ENCODE results near the gene TXNDC17. TPM values are rescaled to one million over a fixed set of nuclear protein-coding genes. Genes with fewer than 3 reads are reported as not detected.
A peak's percentile ranks its signal among the peaks of the same experiment; 100 is the strongest.
"Not testable (repeated sequence)": the region's sequence is repeated elsewhere in the genome, so short reads cannot be mapped to it uniquely, and the experiment has no call there.

TXNDC17 gene
- 232 TPM for polyA plus RNA-seq (2012; ENCODE audit: low read depth, missing spikeins)

GRCh38 chr17:6640536-6641246 lies at the start of gene TXNDC17, which contains the start of gene KIAA0753:
Gene TXNDC17 (plus strand): TSS chr17:6641060. CDS start chr17:6641083, 23 bp downstream.
Gene KIAA0753 (minus strand): TSS chr17:6640711. CDS start chr17:6635103, 5,608 bp downstream.
- DNase-seq (ENCODE audit: insufficient read length, low spot score) (peak; percentile 76), FAIRE-seq (peak; percentile 100)
- TF ChIP-seq PAX5 (IDR thresholded peaks at IDR 0.05; ENCODE audit: insufficient read depth, low read length, severe bottlenecking): no peak
- peak; percentile 99 for TF ChIP-seq TAF1 (IDR thresholded peaks at IDR 0.05; ENCODE audit: low read depth, low read length)
- peak; percentile 87 for TF ChIP-seq POU2F2 (IDR thresholded peaks at IDR 0.05; ENCODE audit: low read depth, low read length)
- peak; percentile 98 for TF ChIP-seq POLR2AphosphoS5 (IDR thresholded peaks at IDR 0.05; ENCODE audit: low read depth, low read length)
- peak; percentile 31; the same call in 1 of the 2 replicates for TF ChIP-seq SPI1 (IDR thresholded peaks at IDR 0.05; ENCODE audit: low read depth, low read length)
- peak; percentile 98 for TF ChIP-seq POLR2A (IDR thresholded peaks at IDR 0.05; ENCODE audit: low read depth, low read length)

GRCh38 chr17:6591599-6592158 lies 49.2 kb upstream of the TXNDC17 start:
- TF ChIP-seq POLR2AphosphoS5 (IDR thresholded peaks at IDR 0.05; ENCODE audit: low read depth, low read length): no peak
- TF ChIP-seq POLR2A (IDR thresholded peaks at IDR 0.05; ENCODE audit: low read depth, low read length): no peak
- no peak for TF ChIP-seq PAX5 (IDR thresholded peaks at IDR 0.05; ENCODE audit: insufficient read depth, low read length, severe bottlenecking)
- TF ChIP-seq SPI1 (IDR thresholded peaks at IDR 0.05; ENCODE audit: low read depth, low read length): no peak
- no peak for TF ChIP-seq TAF1 (IDR thresholded peaks at IDR 0.05; ENCODE audit: low read depth, low read length)
- TF ChIP-seq POU2F2 (IDR thresholded peaks at IDR 0.05; ENCODE audit: low read depth, low read length): no peak
- no peak for DNase-seq (ENCODE audit: insufficient read length, low spot score)
- FAIRE-seq: no peak

- DNase-seq (ENCODE audit: insufficient read length, low spot score): no peak
- no peak for TF ChIP-seq POLR2A (IDR thresholded peaks at IDR 0.05; ENCODE audit: low read depth, low read length)
- TF ChIP-seq TAF1 (IDR thresholded peaks at IDR 0.05; ENCODE audit: low read depth, low read length): no peak
- no peak for TF ChIP-seq PAX5 (IDR thresholded peaks at IDR 0.05; ENCODE audit: insufficient read depth, low read length, severe bottlenecking)
- TF ChIP-seq SPI1 (IDR thresholded peaks at IDR 0.05; ENCODE audit: low read depth, low read length): no peak
- no peak for TF ChIP-seq POU2F2 (IDR thresholded peaks at IDR 0.05; ENCODE audit: low read depth, low read length)
- TF ChIP-seq POLR2AphosphoS5 (IDR thresholded peaks at IDR 0.05; ENCODE audit: low read depth, low read length): no peak
- FAIRE-seq: no peak
These were observed 48.7 kb upstream of the TXNDC17 start for GRCh38 chr17:6592173-6592572.

GRCh38 chr17:6593371-6593770 lies 47.5 kb upstream of the TXNDC17 start:
- not testable (repeated sequence) for DNase-seq (ENCODE audit: insufficient read length, low spot score)
- FAIRE-seq: peak; percentile 51

GRCh38 chr17:6596081-6596480 lies 44.8 kb upstream of the TXNDC17 start:
- FAIRE-seq: no peak

GRCh38 chr17:6596511-6596910 lies 44.3 kb upstream of the TXNDC17 start:
- no peak for TF ChIP-seq POLR2A (IDR thresholded peaks at IDR 0.05; ENCODE audit: low read depth, low read length)
- TF ChIP-seq PAX5 (IDR thresholded peaks at IDR 0.05; ENCODE audit: insufficient read depth, low read length, severe bottlenecking): no peak
- no peak for TF ChIP-seq SPI1 (IDR thresholded peaks at IDR 0.05; ENCODE audit: low read depth, low read length)
- no peak for TF ChIP-seq TAF1 (IDR thresholded peaks at IDR 0.05; ENCODE audit: low read depth, low read length)
- no peak for TF ChIP-seq POLR2AphosphoS5 (IDR thresholded peaks at IDR 0.05; ENCODE audit: low read depth, low read length)
- no peak for TF ChIP-seq POU2F2 (IDR thresholded peaks at IDR 0.05; ENCODE audit: low read depth, low read length)
- DNase-seq (ENCODE audit: insufficient read length, low spot score): no peak
- no peak for FAIRE-seq

More at GRCh38 chr17:6596081-6596480, 44.8 kb upstream of the TXNDC17 start:
- TF ChIP-seq PAX5 (IDR thresholded peaks at IDR 0.05; ENCODE audit: insufficient read depth, low read length, severe bottlenecking): no peak
- TF ChIP-seq SPI1 (IDR thresholded peaks at IDR 0.05; ENCODE audit: low read depth, low read length): no peak
- TF ChIP-seq POLR2A (IDR thresholded peaks at IDR 0.05; ENCODE audit: low read depth, low read length): no peak
- no peak for TF ChIP-seq POU2F2 (IDR thresholded peaks at IDR 0.05; ENCODE audit: low read depth, low read length)
- TF ChIP-seq TAF1 (IDR thresholded peaks at IDR 0.05; ENCODE audit: low read depth, low read length): no peak
- no peak for TF ChIP-seq POLR2AphosphoS5 (IDR thresholded peaks at IDR 0.05; ENCODE audit: low read depth, low read length)
- DNase-seq (ENCODE audit: insufficient read length, low spot score): no peak

GRCh38 chr17:6596941-6597340 lies 43.9 kb upstream of the TXNDC17 start:
- TF ChIP-seq POLR2A (IDR thresholded peaks at IDR 0.05; ENCODE audit: low read depth, low read length) (no peak), TAF1 (IDR thresholded peaks at IDR 0.05; ENCODE audit: low read depth, low read length) (no peak), POU2F2 (IDR thresholded peaks at IDR 0.05; ENCODE audit: low read depth, low read length) (no peak), SPI1 (IDR thresholded peaks at IDR 0.05; ENCODE audit: low read depth, low read length) (no peak), POLR2AphosphoS5 (IDR thresholded peaks at IDR 0.05; ENCODE audit: low read depth, low read length) (no peak), PAX5 (IDR thresholded peaks at IDR 0.05; ENCODE audit: insufficient read depth, low read length, severe bottlenecking) (no peak)
- DNase-seq (ENCODE audit: insufficient read length, low spot score) (no peak), FAIRE-seq (no peak)

GRCh38 chr17:6597727-6598126 lies 43.1 kb upstream of the TXNDC17 start:
- DNase-seq (ENCODE audit: insufficient read length, low spot score) (no peak), FAIRE-seq (no peak)
- no peak for TF ChIP-seq POLR2AphosphoS5 (IDR thresholded peaks at IDR 0.05; ENCODE audit: low read depth, low read length)
- TF ChIP-seq PAX5 (IDR thresholded peaks at IDR 0.05; ENCODE audit: insufficient read depth, low read length, severe bottlenecking): no peak
- no peak for TF ChIP-seq POU2F2 (IDR thresholded peaks at IDR 0.05; ENCODE audit: low read depth, low read length)
- no peak for TF ChIP-seq SPI1 (IDR thresholded peaks at IDR 0.05; ENCODE audit: low read depth, low read length)
- TF ChIP-seq POLR2A (IDR thresholded peaks at IDR 0.05; ENCODE audit: low read depth, low read length): no peak
- TF ChIP-seq TAF1 (IDR thresholded peaks at IDR 0.05; ENCODE audit: low read depth, low read length): no peak

- DNase-seq (ENCODE audit: insufficient read length, low spot score) (no peak), FAIRE-seq (no peak)
- no peak for TF ChIP-seq POU2F2 (IDR thresholded peaks at IDR 0.05; ENCODE audit: low read depth, low read length)
- TF ChIP-seq SPI1 (IDR thresholded peaks at IDR 0.05; ENCODE audit: low read depth, low read length): peak; percentile 17; the same call in 1 of the 2 replicates
These were observed 41.5 kb upstream of the TXNDC17 start for GRCh38 chr17:6599364-6599763.

GRCh38 chr17:6602141-6602540 lies 38.7 kb upstream of the TXNDC17 start:
- FAIRE-seq: no peak
- TF ChIP-seq POLR2A (IDR thresholded peaks at IDR 0.05; ENCODE audit: low read depth, low read length) (no peak), POU2F2 (IDR thresholded peaks at IDR 0.05; ENCODE audit: low read depth, low read length) (no peak), TAF1 (IDR thresholded peaks at IDR 0.05; ENCODE audit: low read depth, low read length) (no peak), POLR2AphosphoS5 (IDR thresholded peaks at IDR 0.05; ENCODE audit: low read depth, low read length) (no peak), SPI1 (IDR thresholded peaks at IDR 0.05; ENCODE audit: low read depth, low read length) (no peak), PAX5 (IDR thresholded peaks at IDR 0.05; ENCODE audit: insufficient read depth, low read length, severe bottlenecking) (no peak)

More at GRCh38 chr17:6602141-6602540, 38.7 kb upstream of the TXNDC17 start:
- no peak for DNase-seq (ENCODE audit: insufficient read length, low spot score)
